ENCODE data around the gene OPHN1. TPM values are rescaled to one million over a fixed set of nuclear protein-coding genes. Genes with fewer than 3 reads are reported as not detected.
"Not testable (repeated sequence)": the region's sequence is repeated elsewhere in the genome, so short reads cannot be mapped to it uniquely, and the experiment has no call there.

OPHN1 gene
- total RNA-seq, 1 experiment from 2014 or later, result not detected

GRCh38 chrX:68084765-68085164 lies 348.5 kb downstream of the OPHN1 start:
- Histone ChIP-seq H3K4me1 (ENCODE audit: low read length) (no peaks in the 10 kb centered on the region), H3K27ac (ENCODE audit: low read length) (no peak overlapping the region), H3K9ac (ENCODE audit: low read length) (no peak overlapping the region), H3K4me3 (ENCODE audit: low read length) (no peak overlapping the region), H2AFZ (ENCODE audit: low read length) (no peak overlapping the region), H4K20me1 (ENCODE audit: insufficient read depth, low read depth, low read length) (no peaks in the 10 kb centered on the region), H3K9me2 (replicated peaks; ENCODE audit: insufficient read depth, low read length) (no peaks in the 10 kb centered on the region), H3K27me3 (ENCODE audit: low read length) (no peaks in the 10 kb centered on the region), H3K4me2 (ENCODE audit: low read depth, low read length, poor library complexity, severe bottlenecking) (no peak overlapping the region), H3K79me2 (ENCODE audit: low read length) (no peaks in the 10 kb centered on the region), H3K36me3 (ENCODE audit: insufficient read depth, low read length) (no peaks in the 10 kb centered on the region), H3K9me3 (ENCODE audit: low read length) (no peaks in the 10 kb centered on the region)
- DNase-seq, result no peak

GRCh38 chrX:68083510-68083909 lies 349.8 kb downstream of the OPHN1 start:
- Histone ChIP-seq H3K36me3 (ENCODE audit: insufficient read depth, low read length) (no peaks in the 10 kb centered on the region), H3K27me3 (ENCODE audit: low read length) (no peaks in the 10 kb centered on the region), H3K79me2 (ENCODE audit: low read length) (no peaks in the 10 kb centered on the region), H3K9me3 (ENCODE audit: low read length) (no peaks in the 10 kb centered on the region), H3K4me1 (ENCODE audit: low read length) (no peaks in the 10 kb centered on the region), H3K4me2 (ENCODE audit: low read depth, low read length, poor library complexity, severe bottlenecking) (no peak overlapping the region), H3K4me3 (ENCODE audit: low read length) (no peak overlapping the region), H3K27ac (ENCODE audit: low read length) (no peak overlapping the region), H2AFZ (ENCODE audit: low read length) (no peak overlapping the region), H4K20me1 (ENCODE audit: insufficient read depth, low read depth, low read length) (no peaks in the 10 kb centered on the region), H3K9me2 (replicated peaks; ENCODE audit: insufficient read depth, low read length) (no peaks in the 10 kb centered on the region), H3K9ac (ENCODE audit: low read length) (no peak overlapping the region)
- no peak for DNase-seq

GRCh38 chrX:68079961-68080360 lies 353.3 kb downstream of the OPHN1 start:
- no peak for DNase-seq
- Histone ChIP-seq H4K20me1 (ENCODE audit: insufficient read depth, low read depth, low read length) (no peaks in the 10 kb centered on the region), H3K27me3 (ENCODE audit: low read length) (no peaks in the 10 kb centered on the region), H3K4me3 (ENCODE audit: low read length) (no peak overlapping the region), H3K27ac (ENCODE audit: low read length) (no peak overlapping the region), H3K9me3 (ENCODE audit: low read length) (0 out of 2 replicates have a peak, but pooled peaks cover 4% of the 10 kb centered on the region), H3K9me2 (replicated peaks; ENCODE audit: insufficient read depth, low read length) (no peaks in the 10 kb centered on the region), H3K79me2 (ENCODE audit: low read length) (no peaks in the 10 kb centered on the region), H3K36me3 (ENCODE audit: insufficient read depth, low read length) (no peaks in the 10 kb centered on the region), H3K9ac (ENCODE audit: low read length) (no peak overlapping the region), H2AFZ (ENCODE audit: low read length) (no peak overlapping the region), H3K4me1 (ENCODE audit: low read length) (no peaks in the 10 kb centered on the region), H3K4me2 (ENCODE audit: low read depth, low read length, poor library complexity, severe bottlenecking) (no peak overlapping the region)

- H3K79me2 ChIP-seq (ENCODE audit: low read length), result not testable (repeated sequence)
Measured at GRCh38 chrX:68078801-68079200, 354.5 kb downstream of the OPHN1 start.

GRCh38 chrX:68077378-68077777 lies 355.9 kb downstream of the OPHN1 start:
- Histone ChIP-seq H3K4me3 (ENCODE audit: low read length) (no peak overlapping the region), H3K27me3 (ENCODE audit: low read length) (no peaks in the 10 kb centered on the region), H3K9me3 (ENCODE audit: low read length) (0 out of 2 replicates have a peak, but pooled peaks cover 4% of the 10 kb centered on the region), H3K27ac (ENCODE audit: low read length) (no peak overlapping the region), H3K9me2 (replicated peaks; ENCODE audit: insufficient read depth, low read length) (no peaks in the 10 kb centered on the region), H4K20me1 (ENCODE audit: insufficient read depth, low read depth, low read length) (no peaks in the 10 kb centered on the region), H3K4me2 (ENCODE audit: low read depth, low read length, poor library complexity, severe bottlenecking) (no peak overlapping the region), H3K79me2 (ENCODE audit: low read length) (no peaks in the 10 kb centered on the region), H2AFZ (ENCODE audit: low read length) (no peak overlapping the region), H3K36me3 (ENCODE audit: insufficient read depth, low read length) (no peaks in the 10 kb centered on the region), H3K9ac (ENCODE audit: low read length) (no peak overlapping the region), H3K4me1 (ENCODE audit: low read length) (no peaks in the 10 kb centered on the region)
- no peak for DNase-seq

More at GRCh38 chrX:68078801-68079200, 354.5 kb downstream of the OPHN1 start:
- not testable (repeated sequence) for H2AFZ ChIP-seq (ENCODE audit: low read length); H3K9ac ChIP-seq (ENCODE audit: low read length); H3K9me3 ChIP-seq (ENCODE audit: low read length); H3K4me1 ChIP-seq (ENCODE audit: low read length); H3K36me3 ChIP-seq (ENCODE audit: insufficient read depth, low read length); H3K27ac ChIP-seq (ENCODE audit: low read length); H4K20me1 ChIP-seq (ENCODE audit: insufficient read depth, low read depth, low read length); H3K27me3 ChIP-seq (ENCODE audit: low read length); H3K4me2 ChIP-seq (ENCODE audit: low read depth, low read length, poor library complexity, severe bottlenecking); H3K4me3 ChIP-seq (ENCODE audit: low read length); DNase-seq; H3K9me2 ChIP-seq (replicated peaks; ENCODE audit: insufficient read depth, low read length)

- no peak overlapping the region for H2AFZ ChIP-seq (ENCODE audit: low read length)
- H3K27ac ChIP-seq (ENCODE audit: low read length), result no peak overlapping the region
- H3K27me3 ChIP-seq (ENCODE audit: low read length), result no peaks in the 10 kb centered on the region
- no peak for DNase-seq
- H3K79me2 ChIP-seq (ENCODE audit: low read length), result no peaks in the 10 kb centered on the region
- H3K4me2 ChIP-seq (ENCODE audit: low read depth, low read length, poor library complexity, severe bottlenecking), result no peak overlapping the region
- no peaks in the 10 kb centered on the region for H3K36me3 ChIP-seq (ENCODE audit: insufficient read depth, low read length)
- H3K9ac ChIP-seq (ENCODE audit: low read length), result no peak overlapping the region
- no peaks in the 10 kb centered on the region for H3K4me1 ChIP-seq (ENCODE audit: low read length)
- H3K9me2 ChIP-seq (replicated peaks; ENCODE audit: insufficient read depth, low read length), result no peaks in the 10 kb centered on the region
- H3K4me3 ChIP-seq (ENCODE audit: low read length), result no peak overlapping the region
- no peaks in the 10 kb centered on the region for H4K20me1 ChIP-seq (ENCODE audit: insufficient read depth, low read depth, low read length)
- H3K9me3 ChIP-seq (ENCODE audit: low read length), result 0 out of 2 replicates have a peak, but pooled peaks cover 3% of the 10 kb centered on the region
Measured at GRCh38 chrX:68072041-68072440, 361.3 kb downstream of the OPHN1 start.

- H3K79me2 ChIP-seq (ENCODE audit: low read length); H3K36me3 ChIP-seq (ENCODE audit: insufficient read depth, low read length); H3K4me1 ChIP-seq (ENCODE audit: low read length); H3K4me3 ChIP-seq (ENCODE audit: low read length); H3K9ac ChIP-seq (ENCODE audit: low read length); H4K20me1 ChIP-seq (ENCODE audit: insufficient read depth, low read depth, low read length); H3K9me3 ChIP-seq (ENCODE audit: low read length); DNase-seq; H3K9me2 ChIP-seq (replicated peaks; ENCODE audit: insufficient read depth, low read length); H3K27ac ChIP-seq (ENCODE audit: low read length); H3K4me2 ChIP-seq (ENCODE audit: low read depth, low read length, poor library complexity, severe bottlenecking); H3K27me3 ChIP-seq (ENCODE audit: low read length); H2AFZ ChIP-seq (ENCODE audit: low read length): not testable (repeated sequence)
Measured at GRCh38 chrX:68070119-68070518, 363.2 kb downstream of the OPHN1 start.

- H3K4me3 ChIP-seq (ENCODE audit: low read length), result no peak overlapping the region
- H3K9me2 ChIP-seq (replicated peaks; ENCODE audit: insufficient read depth, low read length), result no peaks in the 10 kb centered on the region
- H2AFZ ChIP-seq (ENCODE audit: low read length), result no peak overlapping the region
- no peaks in the 10 kb centered on the region for H3K79me2 ChIP-seq (ENCODE audit: low read length)
- no peak overlapping the region for H3K4me2 ChIP-seq (ENCODE audit: low read depth, low read length, poor library complexity, severe bottlenecking)
- no peaks in the 10 kb centered on the region for H4K20me1 ChIP-seq (ENCODE audit: insufficient read depth, low read depth, low read length)
- H3K27me3 ChIP-seq (ENCODE audit: low read length), result no peaks in the 10 kb centered on the region
- no peaks in the 10 kb centered on the region for H3K9me3 ChIP-seq (ENCODE audit: low read length)
- no peaks in the 10 kb centered on the region for H3K36me3 ChIP-seq (ENCODE audit: insufficient read depth, low read length)
- no peak overlapping the region for H3K9ac ChIP-seq (ENCODE audit: low read length)
- DNase-seq, result no peak
- H3K4me1 ChIP-seq (ENCODE audit: low read length), result no peaks in the 10 kb centered on the region
- H3K27ac ChIP-seq (ENCODE audit: low read length), result no peak overlapping the region
Measured at GRCh38 chrX:68061206-68061535, 372.1 kb downstream of the OPHN1 start.

Measured in Karpas-422 (cell line).